H1 (cell line): ENCODE results near the gene SLC22A2. TPM values are rescaled to one million over a fixed set of nuclear protein-coding genes. Genes with fewer than 3 reads are reported as not detected.

Experiments
- EZH2 ChIP-seq: fragments of 200-600 bp; sonication (generic); IDR thresholded peaks from 2 replicates; pipeline ENCODE4 v1.7.1; 2012; ENCODE audit warnings: low read depth, mild to moderate bottlenecking, moderate library complexity, low read length, inconsistent platforms; ENCODE audit not compliant: severe bottlenecking
- HDAC6 ChIP-seq: IDR thresholded peaks from one replicate; pipeline ENCODE4 v1.7.1; 2012; ENCODE audit warnings: low read depth, mild to moderate bottlenecking, inconsistent platforms, low read length, moderate library complexity
- JUN ChIP-seq: IDR thresholded peaks from 2 replicates; pipeline ENCODE4 v1.6.1; 2011; ENCODE audit warnings: low read depth, mild to moderate bottlenecking, improper control_type of control experiment, low read length
- MAFK ChIP-seq: IDR thresholded peaks from 2 replicates; pipeline ENCODE4 v1.6.1; 2012; ENCODE audit warnings: low read depth, mild to moderate bottlenecking, improper control_type of control experiment, low read length
- RAD21 ChIP-seq, 2 experiments: IDR thresholded peaks in 1 of 2; conservative IDR thresholded peaks in 1 of 2; 2 replicates each; pipeline ENCODE4 v1.6.1; 2011; ENCODE audit warnings: low read depth in 2 of 2, low read length in 2 of 2, improper control_type of control experiment in 1 of 2, inconsistent platforms in 1 of 2, mild to moderate bottlenecking in 1 of 2, moderate library complexity in 1 of 2
- polyA plus RNA-seq, 7 experiments: library from polyadenylated mRNA; depleted of rRNA in 3 of 7; stranded (reverse) in 5 of 7; unstranded in 2 of 7; fragments of >200 nt in 5 of 7; fragments of 200-250 nt in 2 of 7; gene quantifications; 1 replicate in 5 of 7; 2 replicates in 1 of 7; 4 replicates in 1 of 7; pipeline versions ENCODE4 v1.2.1 to v1.2.3, GENCODE V29; 2011 to 2013; ENCODE audit warnings: missing spikeins in 2 of 7, mixed read lengths in 2 of 7
- total RNA-seq: library from RNA; stranded (reverse); fragmentation: NEBNext Ultra II Directional; extraction: Animal tissue kit (Norgen Biotek cat#: 25700); gene quantifications from 2 replicates; pipeline ENCODE4 v1.2.1, GENCODE V29; 2021
- TF ChIP-seq, protein P1 (sequence below): fragments of 300-600 bp; sonication (generic); IDR thresholded peaks from 2 replicates; pipeline ENCODE4 v1.7.1; 2012; ENCODE audit warnings: low read length, moderate library complexity, mild to moderate bottlenecking, inconsistent platforms; ENCODE audit not compliant: insufficient replicate concordance

SLC22A2 gene
- total and polyA plus RNA-seq, 2 of the 8 experiments (the other 6 are each of a cell fraction or from before 2014, with no cell fraction given): 0.23 to 1.4 TPM

DNA sequence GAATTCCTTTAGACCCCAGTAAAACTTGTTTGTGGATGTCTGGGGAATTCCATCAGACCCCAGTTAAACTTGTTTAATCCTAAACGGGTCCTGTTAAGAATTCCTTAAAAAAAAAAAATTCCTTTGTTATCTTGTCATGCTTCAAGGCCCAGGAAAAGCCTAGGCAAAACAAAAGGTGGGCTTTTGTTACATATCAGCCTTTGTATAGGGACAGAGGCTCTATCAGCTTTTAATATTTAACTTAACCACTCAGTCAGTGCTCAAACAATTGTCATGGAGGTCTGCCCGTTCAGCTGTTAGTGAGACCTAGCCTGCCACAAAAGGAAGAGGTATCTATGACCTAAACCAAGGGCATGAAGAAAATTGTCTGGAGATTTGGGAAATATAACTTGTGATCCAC is 83.9 kb downstream of the SLC22A2 start (continued):
- TF ChIP-seq, protein P1, sequence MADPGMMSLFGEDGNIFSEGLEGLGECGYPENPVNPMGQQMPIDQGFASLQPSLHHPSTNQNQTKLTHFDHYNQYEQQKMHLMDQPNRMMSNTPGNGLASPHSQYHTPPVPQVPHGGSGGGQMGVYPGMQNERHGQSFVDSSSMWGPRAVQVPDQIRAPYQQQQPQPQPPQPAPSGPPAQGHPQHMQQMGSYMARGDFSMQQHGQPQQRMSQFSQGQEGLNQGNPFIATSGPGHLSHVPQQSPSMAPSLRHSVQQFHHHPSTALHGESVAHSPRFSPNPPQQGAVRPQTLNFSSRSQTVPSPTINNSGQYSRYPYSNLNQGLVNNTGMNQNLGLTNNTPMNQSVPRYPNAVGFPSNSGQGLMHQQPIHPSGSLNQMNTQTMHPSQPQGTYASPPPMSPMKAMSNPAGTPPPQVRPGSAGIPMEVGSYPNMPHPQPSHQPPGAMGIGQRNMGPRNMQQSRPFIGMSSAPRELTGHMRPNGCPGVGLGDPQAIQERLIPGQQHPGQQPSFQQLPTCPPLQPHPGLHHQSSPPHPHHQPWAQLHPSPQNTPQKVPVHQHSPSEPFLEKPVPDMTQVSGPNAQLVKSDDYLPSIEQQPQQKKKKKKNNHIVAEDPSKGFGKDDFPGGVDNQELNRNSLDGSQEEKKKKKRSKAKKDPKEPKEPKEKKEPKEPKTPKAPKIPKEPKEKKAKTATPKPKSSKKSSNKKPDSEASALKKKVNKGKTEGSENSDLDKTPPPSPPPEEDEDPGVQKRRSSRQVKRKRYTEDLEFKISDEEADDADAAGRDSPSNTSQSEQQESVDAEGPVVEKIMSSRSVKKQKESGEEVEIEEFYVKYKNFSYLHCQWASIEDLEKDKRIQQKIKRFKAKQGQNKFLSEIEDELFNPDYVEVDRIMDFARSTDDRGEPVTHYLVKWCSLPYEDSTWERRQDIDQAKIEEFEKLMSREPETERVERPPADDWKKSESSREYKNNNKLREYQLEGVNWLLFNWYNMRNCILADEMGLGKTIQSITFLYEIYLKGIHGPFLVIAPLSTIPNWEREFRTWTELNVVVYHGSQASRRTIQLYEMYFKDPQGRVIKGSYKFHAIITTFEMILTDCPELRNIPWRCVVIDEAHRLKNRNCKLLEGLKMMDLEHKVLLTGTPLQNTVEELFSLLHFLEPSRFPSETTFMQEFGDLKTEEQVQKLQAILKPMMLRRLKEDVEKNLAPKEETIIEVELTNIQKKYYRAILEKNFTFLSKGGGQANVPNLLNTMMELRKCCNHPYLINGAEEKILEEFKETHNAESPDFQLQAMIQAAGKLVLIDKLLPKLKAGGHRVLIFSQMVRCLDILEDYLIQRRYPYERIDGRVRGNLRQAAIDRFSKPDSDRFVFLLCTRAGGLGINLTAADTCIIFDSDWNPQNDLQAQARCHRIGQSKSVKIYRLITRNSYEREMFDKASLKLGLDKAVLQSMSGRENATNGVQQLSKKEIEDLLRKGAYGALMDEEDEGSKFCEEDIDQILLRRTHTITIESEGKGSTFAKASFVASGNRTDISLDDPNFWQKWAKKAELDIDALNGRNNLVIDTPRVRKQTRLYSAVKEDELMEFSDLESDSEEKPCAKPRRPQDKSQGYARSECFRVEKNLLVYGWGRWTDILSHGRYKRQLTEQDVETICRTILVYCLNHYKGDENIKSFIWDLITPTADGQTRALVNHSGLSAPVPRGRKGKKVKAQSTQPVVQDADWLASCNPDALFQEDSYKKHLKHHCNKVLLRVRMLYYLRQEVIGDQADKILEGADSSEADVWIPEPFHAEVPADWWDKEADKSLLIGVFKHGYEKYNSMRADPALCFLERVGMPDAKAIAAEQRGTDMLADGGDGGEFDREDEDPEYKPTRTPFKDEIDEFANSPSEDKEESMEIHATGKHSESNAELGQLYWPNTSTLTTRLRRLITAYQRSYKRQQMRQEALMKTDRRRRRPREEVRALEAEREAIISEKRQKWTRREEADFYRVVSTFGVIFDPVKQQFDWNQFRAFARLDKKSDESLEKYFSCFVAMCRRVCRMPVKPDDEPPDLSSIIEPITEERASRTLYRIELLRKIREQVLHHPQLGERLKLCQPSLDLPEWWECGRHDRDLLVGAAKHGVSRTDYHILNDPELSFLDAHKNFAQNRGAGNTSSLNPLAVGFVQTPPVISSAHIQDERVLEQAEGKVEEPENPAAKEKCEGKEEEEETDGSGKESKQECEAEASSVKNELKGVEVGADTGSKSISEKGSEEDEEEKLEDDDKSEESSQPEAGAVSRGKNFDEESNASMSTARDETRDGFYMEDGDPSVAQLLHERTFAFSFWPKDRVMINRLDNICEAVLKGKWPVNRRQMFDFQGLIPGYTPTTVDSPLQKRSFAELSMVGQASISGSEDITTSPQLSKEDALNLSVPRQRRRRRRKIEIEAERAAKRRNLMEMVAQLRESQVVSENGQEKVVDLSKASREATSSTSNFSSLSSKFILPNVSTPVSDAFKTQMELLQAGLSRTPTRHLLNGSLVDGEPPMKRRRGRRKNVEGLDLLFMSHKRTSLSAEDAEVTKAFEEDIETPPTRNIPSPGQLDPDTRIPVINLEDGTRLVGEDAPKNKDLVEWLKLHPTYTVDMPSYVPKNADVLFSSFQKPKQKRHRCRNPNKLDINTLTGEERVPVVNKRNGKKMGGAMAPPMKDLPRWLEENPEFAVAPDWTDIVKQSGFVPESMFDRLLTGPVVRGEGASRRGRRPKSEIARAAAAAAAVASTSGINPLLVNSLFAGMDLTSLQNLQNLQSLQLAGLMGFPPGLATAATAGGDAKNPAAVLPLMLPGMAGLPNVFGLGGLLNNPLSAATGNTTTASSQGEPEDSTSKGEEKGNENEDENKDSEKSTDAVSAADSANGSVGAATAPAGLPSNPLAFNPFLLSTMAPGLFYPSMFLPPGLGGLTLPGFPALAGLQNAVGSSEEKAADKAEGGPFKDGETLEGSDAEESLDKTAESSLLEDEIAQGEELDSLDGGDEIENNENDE: no peak
- TF ChIP-seq JUN (no peak), MAFK (no peak), EZH2 (no peak), RAD21 (IDR thresholded peaks at IDR 0.05 in 1 of 2, conservative IDR thresholded peaks at IDR 0.05 in 1 of 2; ENCODE audit: low read depth in 2 of 2, low read length in 2 of 2) (no peak), HDAC6 (no peak)
